CD14-positive monocyte (primary cell): Measurements from ENCODE around the gene CYTH4. TPM values are rescaled to one million over a fixed set of nuclear protein-coding genes. Genes with fewer than 3 reads are reported as not detected.

ENCODE experiments used
- DNase-seq, 3 donors: peaks; one replicate each; pipeline ENCODE4 v3.0.0-alpha.2; 2011 to 2022
- H2AFZ ChIP-seq: 2 replicates; pipeline ENCODE4 v1.6.0; 2012; ENCODE audit warnings: mild to moderate bottlenecking, low read depth, low read length, inconsistent platforms; ENCODE audit not compliant: insufficient read depth, poor library complexity, severe bottlenecking
- H3K27ac ChIP-seq, 2 donors: 1 replicate in 1 of 2; 2 replicates in 1 of 2; pipeline ENCODE4 v1.5.1; 2012 to 2013; ENCODE audit warnings: low read length in 2 of 2, control low read depth in 1 of 2, inconsistent platforms in 1 of 2, low read depth in 1 of 2, mild to moderate bottlenecking in 1 of 2
- H3K27me3 ChIP-seq, 2 donors: one replicate each; pipeline versions ENCODE4 v1.6.0 to v1.6.1; 2011 to 2013; ENCODE audit warnings: low read length in 2 of 2; ENCODE audit not compliant: control insufficient read depth in 2 of 2, insufficient read depth in 2 of 2
- H3K36me3 ChIP-seq, 2 donors: replicated peaks in 1 of 2; 1 replicate in 1 of 2; 2 replicates in 1 of 2; pipeline versions ENCODE4 v1.5.1 to v1.6.1; 2012 to 2013; ENCODE audit warnings: low read length in 2 of 2, control low read depth in 1 of 2, inconsistent platforms in 1 of 2, mild to moderate bottlenecking in 1 of 2; ENCODE audit not compliant: insufficient read depth in 2 of 2, control insufficient read depth in 1 of 2
- H3K4me1 ChIP-seq, 2 donors: 1 replicate in 1 of 2; 2 replicates in 1 of 2; pipeline versions ENCODE4 v1.5.1 to v1.6.1; 2012 to 2013; ENCODE audit warnings: low read length in 2 of 2, control low read depth in 1 of 2, inconsistent platforms in 1 of 2, mild to moderate bottlenecking in 1 of 2, moderate library complexity in 1 of 2; ENCODE audit not compliant: insufficient read depth in 2 of 2, control insufficient read depth in 1 of 2
- H3K4me2 ChIP-seq: replicated peaks from 2 replicates; pipeline ENCODE3; 2012; ENCODE audit warnings: low read length, moderate library complexity, mild to moderate bottlenecking; ENCODE audit not compliant: poor library complexity, severe bottlenecking; ENCODE audit errors: extremely low read depth
- H3K4me3 ChIP-seq, 3 experiments: fragments of 200-600 bp in 1 of 3; sonication (generic) in 1 of 3; replicated peaks in 1 of 3; 1 replicate in 2 of 3; 2 replicates in 1 of 3; pipeline ENCODE4 v1.5.1; 2011 to 2013; ENCODE audit warnings: low read length in 3 of 3, mild to moderate bottlenecking in 3 of 3, control low read depth in 2 of 3, low read depth in 2 of 3, inconsistent platforms in 1 of 3, moderate library complexity in 1 of 3
- H3K79me2 ChIP-seq: 2 replicates; pipeline ENCODE4 v1.6.0; 2012; ENCODE audit warnings: mild to moderate bottlenecking, control low read depth, inconsistent platforms, low read length, moderate library complexity; ENCODE audit not compliant: insufficient read depth
- H3K9ac ChIP-seq: 2 replicates; pipeline ENCODE4 v1.6.0; 2017; ENCODE audit warnings: low read length, mild to moderate bottlenecking; ENCODE audit not compliant: insufficient read depth, poor library complexity, severe bottlenecking
- H3K9me3 ChIP-seq, 2 donors: replicated peaks in 1 of 2; 1 replicate in 1 of 2; 2 replicates in 1 of 2; pipeline versions ENCODE4 v1.5.1 to v1.6.1; 2012 to 2013; ENCODE audit warnings: low read length in 2 of 2, control low read depth in 1 of 2; ENCODE audit not compliant: control insufficient read depth in 1 of 2, insufficient read depth in 1 of 2
- H4K20me1 ChIP-seq: 2 replicates; pipeline ENCODE4 v1.6.0; 2012; ENCODE audit warnings: mild to moderate bottlenecking, low read length, control low read depth, moderate library complexity; ENCODE audit not compliant: insufficient read depth
- H3K27ac Mint-ChIP-seq, 7 donors: one replicate each; pipeline ENCODE4 v1.8.0; 2020; ENCODE audit warnings: mild to moderate bottlenecking in 7 of 7, mixed read lengths in 7 of 7, moderate library complexity in 6 of 7, inconsistent platforms in 2 of 7
- H3K27me3 Mint-ChIP-seq, 3 donors: one replicate each; pipeline ENCODE4 v1.8.0; 2021 to 2022; ENCODE audit warnings: low read depth in 3 of 3, mild to moderate bottlenecking in 3 of 3, mixed read lengths in 3 of 3, moderate library complexity in 3 of 3, inconsistent platforms in 1 of 3
- H3K36me3 Mint-ChIP-seq, 2 donors: one replicate each; pipeline ENCODE4 v1.8.0; 2020; ENCODE audit warnings: mixed read lengths in 2 of 2, inconsistent platforms in 1 of 2, mild to moderate bottlenecking in 1 of 2
- H3K4me1 Mint-ChIP-seq: one replicate; pipeline ENCODE4 v1.8.0; 2020; ENCODE audit warnings: mild to moderate bottlenecking, mixed read lengths
- H3K4me3 Mint-ChIP-seq, 2 donors: one replicate each; pipeline ENCODE4 v1.8.0; 2020; ENCODE audit warnings: mild to moderate bottlenecking in 2 of 2, mixed read lengths in 2 of 2, moderate library complexity in 1 of 2
- H3K9me3 Mint-ChIP-seq, 7 donors: one replicate each; pipeline ENCODE4 v1.8.0; 2020 to 2022; ENCODE audit warnings: mixed read lengths in 7 of 7, mild to moderate bottlenecking in 6 of 7, moderate library complexity in 6 of 7, inconsistent platforms in 2 of 7
- WGBS: methylation state at CpG from one replicate; pipeline ENCODE4 v1.1.5; 2013; ENCODE audit warnings: missing lambda C conversion rate; ENCODE audit not compliant: insufficient coverage; 5-methylcytosine and 5-hydroxymethylcytosine counted together
- intact Hi-C, 2 donors: fragments of 100-400 bp; cut with micrococcal nuclease; formaldehyde crosslinking; loops; one replicate each; pipeline versions ENCODE4 v1.15.0 to v1.15.1; 2023
- polyA plus RNA-seq, 3 donors: library from polyadenylated mRNA; depleted of rRNA in 1 of 3; unstranded in 2 of 3; stranded (reverse) in 1 of 3; fragments of 300-500 nt in 2 of 3; fragments of >200 nt in 1 of 3; fragmentation: Illumina TruSeq in 2 of 3; gene quantifications; 1 replicate in 2 of 3; 2 replicates in 1 of 3; pipeline ENCODE4 v1.2.3, GENCODE V29; 2012 to 2021
- TF ChIP-seq, protein P1 (sequence below): fragments of 200-600 bp; IDR thresholded peaks from one replicate; pipeline ENCODE4 v1.8.0; 2022; ENCODE audit warnings: antibody characterized with exemption, mild to moderate bottlenecking

CYTH4 gene
- polyA plus RNA-seq, 3 donors, result 51.0 to 254 (median 70.0) TPM

DNA sequence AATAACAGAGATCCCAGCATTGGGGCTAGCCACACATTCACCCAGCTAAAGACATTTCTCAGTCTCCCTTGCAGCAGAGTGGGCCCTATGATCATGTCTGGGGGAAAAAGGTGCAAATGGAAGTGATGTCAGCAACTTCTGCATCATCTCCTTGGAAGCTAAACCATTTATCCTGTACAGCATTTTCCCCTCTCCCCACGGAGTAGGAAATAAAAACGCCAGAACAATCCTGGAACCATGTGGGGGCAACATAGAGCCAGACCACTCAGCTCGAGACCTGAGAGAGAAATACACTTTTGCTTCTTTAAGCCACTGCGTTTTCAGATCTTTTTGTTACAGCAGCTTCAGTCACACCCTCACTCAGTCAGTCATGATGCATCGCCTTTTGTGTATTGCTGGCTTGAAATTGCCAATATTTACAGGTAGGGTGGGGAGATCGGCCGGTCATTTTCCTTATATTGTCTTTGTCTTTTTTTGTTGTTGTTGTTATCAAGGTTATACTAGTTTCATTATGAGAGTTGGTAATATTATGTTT is 29.1 kb upstream of the CYTH4 start:
- Histone ChIP-seq H3K27me3 (no peaks in the 10 kb centered on the region), H3K9ac (no peak overlapping the region), H3K4me3 (no peak overlapping the region), H3K4me2 (no peak overlapping the region), H3K79me2 (no peaks in the 10 kb centered on the region), H3K9me3 (no peaks in the 10 kb centered on the region), H4K20me1 (no peaks in the 10 kb centered on the region), H3K27ac (no peak overlapping the region), H3K4me1 (no peaks in the 10 kb centered on the region), H2AFZ (no peak overlapping the region), H3K36me3 (no peaks in the 10 kb centered on the region)
- H3K4me1 Mint-ChIP-seq, result peaks cover 4% of the 10 kb centered on the region
- WGBS, result 10% methylated on average over 2 of the region's 7 CpGs
- H3K36me3 Mint-ChIP-seq, result no peaks in the 10 kb centered on the region
- DNase-seq, result no peak
- TF ChIP-seq, protein P1, sequence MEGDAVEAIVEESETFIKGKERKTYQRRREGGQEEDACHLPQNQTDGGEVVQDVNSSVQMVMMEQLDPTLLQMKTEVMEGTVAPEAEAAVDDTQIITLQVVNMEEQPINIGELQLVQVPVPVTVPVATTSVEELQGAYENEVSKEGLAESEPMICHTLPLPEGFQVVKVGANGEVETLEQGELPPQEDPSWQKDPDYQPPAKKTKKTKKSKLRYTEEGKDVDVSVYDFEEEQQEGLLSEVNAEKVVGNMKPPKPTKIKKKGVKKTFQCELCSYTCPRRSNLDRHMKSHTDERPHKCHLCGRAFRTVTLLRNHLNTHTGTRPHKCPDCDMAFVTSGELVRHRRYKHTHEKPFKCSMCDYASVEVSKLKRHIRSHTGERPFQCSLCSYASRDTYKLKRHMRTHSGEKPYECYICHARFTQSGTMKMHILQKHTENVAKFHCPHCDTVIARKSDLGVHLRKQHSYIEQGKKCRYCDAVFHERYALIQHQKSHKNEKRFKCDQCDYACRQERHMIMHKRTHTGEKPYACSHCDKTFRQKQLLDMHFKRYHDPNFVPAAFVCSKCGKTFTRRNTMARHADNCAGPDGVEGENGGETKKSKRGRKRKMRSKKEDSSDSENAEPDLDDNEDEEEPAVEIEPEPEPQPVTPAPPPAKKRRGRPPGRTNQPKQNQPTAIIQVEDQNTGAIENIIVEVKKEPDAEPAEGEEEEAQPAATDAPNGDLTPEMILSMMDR, result no peak
- H3K27ac Mint-ChIP-seq, result no peak overlapping the region
- peaks cover 0 to 1% (median 0%) of the 10 kb centered on the region in 7 donors for H3K9me3 Mint-ChIP-seq
- no peak overlapping the region for H3K4me3 Mint-ChIP-seq
- intact Hi-C loops, result no loop called here
- H3K27me3 Mint-ChIP-seq, result peaks cover 3 to 6% (median 6%) of the 10 kb centered on the region in 3 donors

DNA sequence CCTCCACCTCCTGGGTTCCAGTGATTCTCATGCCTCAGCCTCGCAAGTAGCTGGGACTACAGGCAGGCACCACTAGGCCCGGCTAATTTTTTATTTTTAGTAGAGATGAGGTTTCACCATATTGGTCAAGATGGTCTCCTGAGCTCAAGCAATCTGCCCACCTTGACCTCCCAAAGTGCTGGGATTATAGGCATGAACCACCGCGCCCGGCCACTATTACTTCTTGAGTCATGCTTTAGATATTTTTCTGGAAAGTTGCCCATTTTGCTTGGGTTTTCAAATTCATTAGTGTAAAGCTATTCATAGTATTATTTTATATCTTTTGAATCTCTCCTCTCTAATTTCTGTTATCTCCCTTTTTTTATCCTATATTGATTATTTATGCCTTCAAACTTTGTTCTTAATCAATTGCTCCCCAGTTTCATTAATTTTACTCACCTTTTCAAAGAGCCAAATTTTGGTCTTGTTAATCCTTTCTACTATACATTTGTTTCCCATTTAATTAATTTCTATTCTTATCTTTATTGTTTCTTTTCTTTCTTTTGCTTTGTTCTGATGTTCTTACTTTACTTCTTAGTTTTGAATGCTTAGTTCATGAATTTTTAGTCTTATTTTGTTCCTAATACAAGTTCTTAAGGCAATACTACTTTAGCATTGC is 28.0 kb upstream of the CYTH4 start:
- H3K27me3 Mint-ChIP-seq, result peaks cover 3 to 6% (median 4%) of the 10 kb centered on the region in 3 donors
- H3K9me3 Mint-ChIP-seq, result peaks cover 0 to 1% (median 0%) of the 10 kb centered on the region in 7 donors
- Histone ChIP-seq H3K4me2 (no peak overlapping the region), H3K4me3 (no peak overlapping the region), H3K9ac (no peak overlapping the region), H3K9me3 (no peaks in the 10 kb centered on the region), H3K4me1 (peaks cover 3 to 6% of the 10 kb centered on the region in 2 donors), H3K27ac (no peak overlapping the region), H3K79me2 (no peaks in the 10 kb centered on the region), H3K27me3 (no peaks in the 10 kb centered on the region), H2AFZ (no peak overlapping the region), H3K36me3 (no peaks in the 10 kb centered on the region), H4K20me1 (no peaks in the 10 kb centered on the region)
- H3K4me1 Mint-ChIP-seq, result peaks cover 4% of the 10 kb centered on the region
- no peaks in the 10 kb centered on the region for H3K36me3 Mint-ChIP-seq
- H3K27ac Mint-ChIP-seq, result no peak overlapping the region
- no peak overlapping the region for H3K4me3 Mint-ChIP-seq
- TF ChIP-seq, protein P1, result no peak
- no peak for DNase-seq
- intact Hi-C loops, result no loop called here
- 100% methylated on average over 1 of the region's 5 CpGs for WGBS
